HG03432 (cell line): Measurements from ENCODE around the gene OPHN1.
"Not testable (repeated sequence)": the region's sequence is repeated elsewhere in the genome, so short reads cannot be mapped to it uniquely, and the experiment has no call there.

Experiments used
- ATAC-seq: cut with Tn5 transposase; IDR thresholded peaks from one replicate; pipeline ENCODE4 v1.9.1; 2021; ENCODE audit warnings: mild to moderate bottlenecking, moderate library complexity; ENCODE audit not compliant: unreplicated experiment

The OPHN1 gene

GRCh38 chrX:68424719-68425118 lies 8.6 kb downstream of the OPHN1 start:
- no peak for ATAC-seq

GRCh38 chrX:68422478-68422877 lies 10.8 kb downstream of the OPHN1 start:
- no peak for ATAC-seq

- no peak for ATAC-seq
Measured at GRCh38 chrX:68421636-68422035, 11.7 kb downstream of the OPHN1 start.

GRCh38 chrX:68420559-68420958 lies 12.7 kb downstream of the OPHN1 start:
- no peak for ATAC-seq

GRCh38 chrX:68419975-68420374 lies 13.3 kb downstream of the OPHN1 start:
- ATAC-seq = no peak

- no peak for ATAC-seq
Measured at GRCh38 chrX:68417651-68418050, 15.6 kb downstream of the OPHN1 start.

- no peak for ATAC-seq
Measured at GRCh38 chrX:68416592-68416991, 16.7 kb downstream of the OPHN1 start.

GRCh38 chrX:68415316-68415715 lies 18.0 kb downstream of the OPHN1 start:
- ATAC-seq = no peak

GRCh38 chrX:68413254-68413653 lies 20.0 kb downstream of the OPHN1 start:
- ATAC-seq = no peak

GRCh38 chrX:68411729-68412128 lies 21.6 kb downstream of the OPHN1 start:
- ATAC-seq = no peak

GRCh38 chrX:68409194-68409593 lies 24.1 kb downstream of the OPHN1 start:
- ATAC-seq = no peak

GRCh38 chrX:68403522-68403921 lies 29.8 kb downstream of the OPHN1 start:
- ATAC-seq = no peak

- no peak for ATAC-seq
Measured at GRCh38 chrX:68403038-68403437, 30.3 kb downstream of the OPHN1 start.

- no peak for ATAC-seq
Measured at GRCh38 chrX:68402094-68402493, 31.2 kb downstream of the OPHN1 start.

- no peak for ATAC-seq
Measured at GRCh38 chrX:68398291-68398690, 35.0 kb downstream of the OPHN1 start.

- no peak for ATAC-seq
Measured at GRCh38 chrX:68396953-68397352, 36.3 kb downstream of the OPHN1 start.

GRCh38 chrX:68389419-68389960 lies 43.8 kb downstream of the OPHN1 start:
- not testable (repeated sequence) for ATAC-seq

- no peak for ATAC-seq
Measured at GRCh38 chrX:68387776-68388175, 45.5 kb downstream of the OPHN1 start.

GRCh38 chrX:68383540-68383939 lies 49.8 kb downstream of the OPHN1 start:
- no peak for ATAC-seq

GRCh38 chrX:68377579-68377978 lies 55.7 kb downstream of the OPHN1 start:
- ATAC-seq = not testable (repeated sequence)

- ATAC-seq = no peak
Measured at GRCh38 chrX:68376373-68376772, 56.9 kb downstream of the OPHN1 start.

GRCh38 chrX:68375803-68376202 lies 57.5 kb downstream of the OPHN1 start:
- no peak for ATAC-seq

- no peak for ATAC-seq
Measured at GRCh38 chrX:68372665-68373064, 60.6 kb downstream of the OPHN1 start.
